GM23248 (cell line): ENCODE measurements around the gene GPBAR1.

Experiments
- EZH2 ChIP-seq: fragments of 200-600 bp; sonication (generic); IDR thresholded peaks from 2 replicates; pipeline ENCODE4 v1.6.1; 2018; ENCODE audit warnings: antibody characterized with exemption, mild to moderate bottlenecking; ENCODE audit not compliant: insufficient read depth, poor library complexity, severe bottlenecking
- EZH2phosphoT487 ChIP-seq: fragments of 200-600 bp; sonication (generic); IDR thresholded peaks from 2 replicates; pipeline ENCODE4 v1.6.1; 2018; ENCODE audit warnings: antibody characterized with exemption, moderate library complexity, mild to moderate bottlenecking, low read depth; ENCODE audit not compliant: insufficient read depth

DNA sequence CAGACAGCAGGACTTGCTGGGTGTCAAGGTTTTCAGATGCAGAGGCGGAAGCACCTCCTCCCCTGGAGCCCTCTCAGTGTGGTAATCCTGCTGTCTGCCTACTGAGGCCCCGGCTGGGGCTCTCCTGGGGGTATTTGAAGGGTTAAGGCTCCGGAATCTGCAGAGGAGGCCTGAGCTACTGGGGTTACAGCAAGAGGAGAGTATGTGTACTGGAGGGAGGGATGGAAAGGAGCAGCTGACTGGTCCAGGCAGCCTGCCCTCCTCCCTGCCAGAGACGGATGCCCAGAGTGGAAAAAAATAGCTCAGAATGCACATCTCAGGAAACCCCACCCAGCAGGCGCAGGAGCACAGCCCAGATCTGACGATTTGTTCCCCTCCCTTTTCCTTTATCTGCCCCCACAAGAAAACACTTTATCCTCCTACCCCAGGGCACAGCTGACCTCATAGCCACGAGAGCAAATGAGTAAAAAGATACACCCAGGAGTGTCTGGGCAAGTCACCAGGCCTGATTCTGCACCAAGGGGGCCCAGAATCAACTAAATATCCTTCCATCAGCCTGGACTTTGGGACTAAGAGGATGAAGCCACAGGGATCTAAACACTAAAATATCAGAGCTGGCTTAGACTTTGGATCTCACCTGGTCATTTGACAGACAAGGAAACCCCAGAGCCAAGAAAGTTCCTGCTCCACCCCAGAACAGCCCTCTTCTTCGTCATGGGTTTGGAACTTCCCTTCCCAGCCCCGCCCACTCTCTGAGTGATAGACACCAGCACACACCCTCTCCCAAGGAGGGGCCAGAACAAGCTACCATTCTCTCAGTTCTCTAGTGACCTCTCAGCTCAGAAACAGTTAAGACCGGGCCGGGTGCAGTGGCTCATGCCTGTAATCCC lies 26.0 kb downstream of the GPBAR1 start:
- TF ChIP-seq EZH2phosphoT487 (no peak), EZH2 (no peak)
